IMR-90 (cell line): ENCODE results near the gene ZNF219. TPM values are rescaled to one million over a fixed set of nuclear protein-coding genes. Genes with fewer than 3 reads are reported as not detected.

Experiments
- ATAC-seq: fragments of 200-7000 bp; cut with Tn5 transposase; 2 replicates; pipeline ENCODE4 v1.9.1; 2020; ENCODE audit warnings: low read depth, mild to moderate bottlenecking, moderate library complexity
- BruUV-seq: library from RNA; stranded (reverse); fragments of 400-500 nt; replicated peaks from 2 replicates; lab custom pipeline; 2021; lab: Mats Ljungman, UMichigan
- CTCF ChIA-PET: fragments of 300-600 bp; formaldehyde crosslinking; extraction: SDS; loops from one replicate; lab custom pipeline; 2021; ENCODE audit warnings: antibody characterized with exemption; lab: Yijun Ruan, JAX
- POLR2A ChIA-PET: fragments of 300-600 bp; sonication (Branson Sonifier 250); formaldehyde crosslinking; loops from one replicate; lab custom pipeline; 2022; ENCODE audit warnings: antibody characterized with exemption; ENCODE audit not compliant: unreplicated experiment; lab: Charles Lee
- DNase-seq: peaks from one replicate; pipeline ENCODE4 v3.0.0; 2013
- H2AFZ ChIP-seq: replicated peaks from 2 replicates; pipeline ENCODE3; 2013; ENCODE audit warnings: low read length, mild to moderate bottlenecking; ENCODE audit not compliant: poor library complexity
- H2AK5ac ChIP-seq: 2 replicates; pipeline ENCODE4 v1.6.1; 2013; ENCODE audit warnings: low read depth, low read length, inconsistent platforms
- H2AK9ac ChIP-seq: replicated peaks from 2 replicates; pipeline ENCODE3; 2013; ENCODE audit warnings: mild to moderate bottlenecking, low read depth, low read length, moderate library complexity; ENCODE audit not compliant: poor library complexity
- H2BK120ac ChIP-seq: 2 replicates; pipeline ENCODE4 v1.6.1; 2013; ENCODE audit warnings: low read depth, low read length, inconsistent platforms
- H2BK15ac ChIP-seq: 3 replicates; pipeline ENCODE4 v1.6.1; 2013; ENCODE audit warnings: low read depth, low read length, inconsistent platforms
- H2BK20ac ChIP-seq: 2 replicates; pipeline ENCODE4 v1.6.1; 2013; ENCODE audit warnings: low read depth, mild to moderate bottlenecking, inconsistent platforms, low read length, moderate library complexity
- H2BK5ac ChIP-seq: 2 replicates; pipeline ENCODE4 v1.6.1; 2013; ENCODE audit warnings: mild to moderate bottlenecking, low read depth, low read length, inconsistent platforms; ENCODE audit not compliant: poor library complexity, severe bottlenecking
- H3K14ac ChIP-seq: replicated peaks from 2 replicates; pipeline ENCODE4 v1.6.1; 2013; ENCODE audit warnings: low read depth, low read length, inconsistent platforms
- H3K18ac ChIP-seq: 2 replicates; pipeline ENCODE4 v1.6.1; 2013; ENCODE audit warnings: low read depth, low read length, control low read depth
- H3K23ac ChIP-seq: 2 replicates; pipeline ENCODE4 v1.6.1; 2013; ENCODE audit warnings: low read depth, low read length, inconsistent platforms
- H3K27ac ChIP-seq: 2 replicates; pipeline ENCODE4 v1.5.1; 2013; ENCODE audit warnings: mild to moderate bottlenecking, control low read depth, low read length; ENCODE audit not compliant: insufficient read depth
- H3K27me3 ChIP-seq: 2 replicates; pipeline ENCODE4 v1.6.1; 2013; ENCODE audit warnings: low read length; ENCODE audit not compliant: control insufficient read depth, insufficient read depth
- H3K36me3 ChIP-seq: 2 replicates; pipeline ENCODE4 v1.6.1; 2013; ENCODE audit warnings: low read length, mixed read lengths; ENCODE audit not compliant: control insufficient read depth, insufficient read depth
- H3K4ac ChIP-seq: 2 replicates; pipeline ENCODE4 v1.6.1; 2013; ENCODE audit warnings: low read depth, low read length, inconsistent platforms
- H3K4me1 ChIP-seq: 2 replicates; pipeline ENCODE4 v1.6.1; 2013; ENCODE audit warnings: low read length, mixed read lengths; ENCODE audit not compliant: control insufficient read depth, insufficient read depth
- H3K4me2 ChIP-seq: 2 replicates; pipeline ENCODE4 v1.6.1; 2013; ENCODE audit warnings: low read depth, mild to moderate bottlenecking, control low read depth, low read length, moderate library complexity
- H3K4me3 ChIP-seq: 2 replicates; pipeline ENCODE4 v1.5.1; 2013; ENCODE audit warnings: low read depth, mild to moderate bottlenecking, control low read depth, low read length, moderate library complexity; ENCODE audit not compliant: insufficient read depth
- H3K56ac ChIP-seq: 2 replicates; pipeline ENCODE4 v1.6.1; 2013; ENCODE audit warnings: low read length, inconsistent platforms; ENCODE audit not compliant: insufficient read depth; ENCODE audit errors: extremely low read depth
- H3K79me1 ChIP-seq, 2 experiments: 2 replicates each; pipeline ENCODE4 v1.6.1; 2013; ENCODE audit warnings: low read length in 2 of 2, inconsistent platforms in 1 of 2, low read depth in 1 of 2
- H3K9ac ChIP-seq: 2 replicates; pipeline ENCODE4 v1.6.1; 2013; ENCODE audit warnings: low read depth, low read length, control low read depth
- H3K9me1 ChIP-seq: 2 replicates; pipeline ENCODE4 v1.6.1; 2013; ENCODE audit warnings: low read length, inconsistent platforms; ENCODE audit not compliant: insufficient read depth
- H3K9me3 ChIP-seq: 2 replicates; pipeline ENCODE4 v1.6.1; 2013; ENCODE audit warnings: low read length; ENCODE audit not compliant: control insufficient read depth, insufficient read depth
- H4K20me1 ChIP-seq: 2 replicates; pipeline ENCODE4 v1.6.1; 2013; ENCODE audit warnings: low read length, inconsistent platforms; ENCODE audit not compliant: insufficient read depth
- H4K5ac ChIP-seq: 2 replicates; pipeline ENCODE4 v1.6.1; 2013; ENCODE audit warnings: mild to moderate bottlenecking, low read depth, low read length, control low read depth
- H4K8ac ChIP-seq, 2 experiments: 2 replicates each; pipeline ENCODE4 v1.6.1; 2013; ENCODE audit warnings: low read depth in 2 of 2, low read length in 2 of 2, control low read depth in 1 of 2, inconsistent platforms in 1 of 2
- H4K91ac ChIP-seq: 2 replicates; pipeline ENCODE4 v1.6.1; 2013; ENCODE audit warnings: low read depth, low read length, inconsistent platforms; ENCODE audit not compliant: insufficient read depth
- BHLHE40 ChIP-seq: fragments of 150-350 bp; IDR thresholded peaks from 2 replicates; pipeline ENCODE4 v1.6.1; 2016; ENCODE audit warnings: mild to moderate bottlenecking, low read depth, low read length
- CEBPB ChIP-seq: IDR thresholded peaks from 2 replicates; pipeline ENCODE4 v1.6.1; 2012; ENCODE audit warnings: low read depth, low read length, improper control_type of control experiment
- CHD1 ChIP-seq: IDR thresholded peaks from 2 replicates; pipeline ENCODE4 v1.6.1; 2012; ENCODE audit warnings: low read depth, low read length, improper control_type of control experiment
- CTCF ChIP-seq: conservative IDR thresholded peaks from 2 replicates; pipeline ENCODE4 v1.5.1; 2012; ENCODE audit warnings: mild to moderate bottlenecking, low read depth, low read length, improper control_type of control experiment
- FOS ChIP-seq: fragments of 150-350 bp; IDR thresholded peaks from 2 replicates; pipeline ENCODE4 v1.6.1; 2016; ENCODE audit warnings: low read depth, low read length
- MAFK ChIP-seq: IDR thresholded peaks from 2 replicates; pipeline ENCODE4 v1.6.1; 2012; ENCODE audit warnings: low read depth, low read length, improper control_type of control experiment
- MXI1 ChIP-seq: IDR thresholded peaks from 2 replicates; pipeline ENCODE4 v1.6.1; 2012; ENCODE audit warnings: low read depth, mild to moderate bottlenecking, low read length, moderate library complexity, borderline replicate concordance
- NFE2L2 ChIP-seq: fragments of 150-350 bp; IDR thresholded peaks from 2 replicates; pipeline ENCODE4 v1.6.1; 2016; ENCODE audit warnings: low read depth, mild to moderate bottlenecking, low read length
- POLR2A ChIP-seq: IDR thresholded peaks from 2 replicates; pipeline ENCODE4 v1.6.1; 2012; ENCODE audit warnings: mild to moderate bottlenecking, low read depth, low read length
- RAD21 ChIP-seq: IDR thresholded peaks from 2 replicates; pipeline ENCODE4 v1.6.1; 2012; ENCODE audit warnings: low read length, improper control_type of control experiment
- RCOR1 ChIP-seq: IDR thresholded peaks from 2 replicates; pipeline ENCODE4 v1.6.1; 2012; ENCODE audit warnings: mild to moderate bottlenecking, low read length, improper control_type of control experiment; ENCODE audit not compliant: insufficient replicate concordance
- RFX5 ChIP-seq: IDR thresholded peaks from 2 replicates; pipeline ENCODE4 v1.8.0; 2012; ENCODE audit warnings: low read depth, mild to moderate bottlenecking, low read length, moderate library complexity
- WGBS, 2 experiments: methylation state at CpG; one replicate each; pipeline versions ENCODE4 v1.1.5 to v1.1.7; 2013; ENCODE audit warnings: missing lambda C conversion rate in 2 of 2; ENCODE audit not compliant: insufficient read length in 1 of 2; ENCODE audit errors: extremely low coverage in 2 of 2; 5-methylcytosine and 5-hydroxymethylcytosine counted together
- dilution Hi-C: fragments of 300-500 bp; cut with HindIII; formaldehyde crosslinking; loops from one replicate; pipeline ENCODE4 v1.14.3; 2018; ENCODE audit warnings: low sequenced_read_pairs; ENCODE audit not compliant: unreplicated experiment
- in situ Hi-C: fragments of 300-500 bp; cut with MboI; formaldehyde crosslinking; loops from 3 replicates; pipeline ENCODE4 v1.14.3; 2019; ENCODE audit warnings: low sequenced_read_pairs, inconsistent platforms, mixed read lengths
- intact Hi-C: fragments of 100-400 bp; cut with micrococcal nuclease; formaldehyde crosslinking; loops from 2 replicates; pipeline ENCODE4 v1.10.0; 2022
- polyA plus RNA-seq, 3 experiments: library from polyadenylated mRNA; depleted of rRNA; stranded (reverse); fragments of >200 nt; gene quantifications; 2 replicates each; pipeline ENCODE4 v1.2.3, GENCODE V29; 2012; ENCODE audit warnings: low replicate concordance in 1 of 3
- total RNA-seq: library from RNA; depleted of rRNA; stranded (reverse); fragments of >200 nt; gene quantifications from 2 replicates; pipeline ENCODE4 v1.2.3, GENCODE V29; 2012
- TF ChIP-seq, protein P1 (sequence below): fragments of 150-350 bp; IDR thresholded peaks from 2 replicates; pipeline ENCODE4 v1.6.1; 2017; ENCODE audit warnings: mild to moderate bottlenecking, antibody characterized with exemption, low read length, low read depth
- TF ChIP-seq, protein P2 (sequence below): fragments of 150-350 bp; IDR thresholded peaks from 2 replicates; pipeline ENCODE4 v1.6.1; 2016; ENCODE audit warnings: low read depth, mild to moderate bottlenecking, low read length, moderate library complexity, borderline replicate concordance

Gene ZNF219
- total and polyA plus RNA-seq, 2 of the 4 experiments (the other 2 are of a cell fraction) = 0.90 to 3.8 TPM

DNA sequence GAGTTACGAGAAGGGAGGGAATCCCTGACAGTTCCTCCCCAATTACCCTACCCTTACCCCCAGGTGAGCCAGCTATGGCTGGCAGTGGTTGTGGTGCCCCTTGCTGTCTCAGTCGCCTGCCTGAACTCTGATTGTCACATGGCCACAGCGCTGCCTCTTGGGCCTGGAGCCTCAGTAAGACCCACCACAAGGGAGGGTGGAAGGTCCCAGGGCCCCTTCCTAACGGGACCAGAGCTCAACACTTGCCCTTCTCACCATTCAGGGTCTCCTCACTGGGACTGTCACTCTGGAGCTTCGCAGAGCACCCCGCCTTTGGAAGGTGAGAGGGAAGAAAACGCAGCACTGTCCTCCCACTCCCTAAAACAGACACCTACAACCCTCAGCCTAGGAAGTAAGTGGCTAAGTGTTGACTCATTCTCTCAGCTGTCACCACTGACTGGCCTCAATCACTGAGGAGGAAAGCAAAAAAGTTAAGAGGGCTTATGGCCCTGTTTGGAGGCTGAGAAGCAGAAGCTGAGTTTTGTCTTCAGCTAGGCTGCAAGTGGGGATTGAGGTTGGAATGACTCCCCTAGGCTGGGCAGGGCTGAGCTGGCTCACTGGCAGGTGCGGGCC lies 3.5 kb upstream of the ZNF219 start:
- Histone ChIP-seq H3K14ac (no peak overlapping the region), H3K4me1 (peaks cover 6% of the 10 kb centered on the region), H3K27ac (no peak overlapping the region), H3K4me2 (no peak overlapping the region), H3K9me1 (peaks cover 3% of the 10 kb centered on the region; the same call in 1 of the 2 replicates), H3K4me3 (no peak overlapping the region), H2AK5ac (peak overlapping the region; percentile 16; the same call in 1 of the 2 replicates), H4K5ac (no peak overlapping the region), H2BK15ac (no peak overlapping the region), H3K56ac (no peak overlapping the region), H3K18ac (no peak overlapping the region), H4K20me1 (no peaks in the 10 kb centered on the region; the same call in 1 of the 2 replicates), H3K4ac (no peak overlapping the region; the same call in 1 of the 2 replicates), H3K23ac (no peak overlapping the region), H4K8ac (no peak overlapping the region), H2BK20ac (no peak overlapping the region), H2AK9ac (peak overlapping the region; percentile 16), H3K36me3 (no peaks in the 10 kb centered on the region), H2BK120ac (no peak overlapping the region), H2AFZ (no peak overlapping the region), H3K9me3 (no peaks in the 10 kb centered on the region), H3K27me3 (no peaks in the 10 kb centered on the region), H2BK5ac (no peak overlapping the region), H4K91ac (no peak overlapping the region), H3K9ac (no peak overlapping the region), H3K79me1 (0 out of 4 replicates have a peak, but pooled peaks cover 0 to 2% of the 10 kb centered on the region in 2 experiments)
- ChIA-PET POLR2A (no interaction called here), CTCF (interaction anchor here (0.8 to 3.0 kb wide), 4 partner anchors 9 to 87 kb away, joined by 3 to 22 read pairs (median 4); no protein-coding TSS in a partner anchor)
- TF ChIP-seq, protein P1, sequence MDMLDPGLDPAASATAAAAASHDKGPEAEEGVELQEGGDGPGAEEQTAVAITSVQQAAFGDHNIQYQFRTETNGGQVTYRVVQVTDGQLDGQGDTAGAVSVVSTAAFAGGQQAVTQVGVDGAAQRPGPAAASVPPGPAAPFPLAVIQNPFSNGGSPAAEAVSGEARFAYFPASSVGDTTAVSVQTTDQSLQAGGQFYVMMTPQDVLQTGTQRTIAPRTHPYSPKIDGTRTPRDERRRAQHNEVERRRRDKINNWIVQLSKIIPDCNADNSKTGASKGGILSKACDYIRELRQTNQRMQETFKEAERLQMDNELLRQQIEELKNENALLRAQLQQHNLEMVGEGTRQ = no peak
- no peak for TF ChIP-seq BHLHE40
- TF ChIP-seq, protein P2, sequence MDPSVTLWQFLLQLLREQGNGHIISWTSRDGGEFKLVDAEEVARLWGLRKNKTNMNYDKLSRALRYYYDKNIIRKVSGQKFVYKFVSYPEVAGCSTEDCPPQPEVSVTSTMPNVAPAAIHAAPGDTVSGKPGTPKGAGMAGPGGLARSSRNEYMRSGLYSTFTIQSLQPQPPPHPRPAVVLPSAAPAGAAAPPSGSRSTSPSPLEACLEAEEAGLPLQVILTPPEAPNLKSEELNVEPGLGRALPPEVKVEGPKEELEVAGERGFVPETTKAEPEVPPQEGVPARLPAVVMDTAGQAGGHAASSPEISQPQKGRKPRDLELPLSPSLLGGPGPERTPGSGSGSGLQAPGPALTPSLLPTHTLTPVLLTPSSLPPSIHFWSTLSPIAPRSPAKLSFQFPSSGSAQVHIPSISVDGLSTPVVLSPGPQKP = no peak
- no peak for TF ChIP-seq RFX5
- TF ChIP-seq MXI1 = no peak
- TF ChIP-seq NFE2L2 = no peak
- TF ChIP-seq MAFK = no peak
- TF ChIP-seq FOS = no peak
- no peak for TF ChIP-seq CHD1
- TF ChIP-seq RAD21 = no peak
- no peak for TF ChIP-seq CEBPB
- TF ChIP-seq POLR2A = no peak
- no peak for TF ChIP-seq CTCF
- no peak for TF ChIP-seq RCOR1
- BruUV-seq = no TSS peak
- intact Hi-C loops (loop anchor here (5.0 kb wide), 2 partner anchors 245 to 420 kb away; partner anchors contain the start of gene RNASE4), in situ Hi-C loops (loop anchor here (5.0 kb wide), 1 partner anchor 85 kb away; no protein-coding TSS in a partner anchor), dilution Hi-C loops (no loop called here)
- ATAC-seq (no peak), DNase-seq (no peak)
- no CpG with 5 or more reads among the region's 8 CpGs for WGBS, 2 experiments
